BLaER1 treated with 17β-estradiol and CSF1 and Interleukin-3, amounts not matched to agents 10 nM and 100 nM (cell line): ENCODE measurements around the gene CGB7.

Experiments used
- H3K27ac ChIP-seq, 11 experiments: shearing (Covaris generic); formaldehyde crosslinking; 2 replicates each; pipeline ENCODE4 v1.8.1; 2022
- H3K27me3 ChIP-seq, 11 experiments: shearing (Covaris generic); formaldehyde crosslinking; 2 replicates each; pipeline ENCODE4 v1.8.1; 2022
- H3K36me3 ChIP-seq, 11 experiments: shearing (Covaris generic); formaldehyde crosslinking; 2 replicates each; pipeline ENCODE4 v1.8.1; 2022
- H3K4me1 ChIP-seq, 10 experiments: shearing (Covaris generic); formaldehyde crosslinking; 2 replicates each; pipeline ENCODE4 v1.8.1; 2022
- H3K4me2 ChIP-seq, 11 experiments: shearing (Covaris generic); formaldehyde crosslinking; 2 replicates each; pipeline ENCODE4 v1.8.1; 2022
- H3K4me3 ChIP-seq, 10 experiments: shearing (Covaris generic); formaldehyde crosslinking; 2 replicates each; pipeline ENCODE4 v1.8.1; 2022
- H3K9ac ChIP-seq, 11 experiments: shearing (Covaris generic); formaldehyde crosslinking; 2 replicates each; pipeline ENCODE4 v1.8.1; 2022
- H3K9me3 ChIP-seq, 11 experiments: shearing (Covaris generic); formaldehyde crosslinking; replicated peaks in 1 of 11; 2 replicates each; pipeline ENCODE4 v1.8.1; 2022
- H4K20me1 ChIP-seq, 11 experiments: shearing (Covaris generic); formaldehyde crosslinking; 2 replicates each; pipeline ENCODE4 v1.8.1; 2022
- Cebpa-rat ChIP-seq, 11 experiments: shearing (Covaris generic); IDR thresholded peaks; 2 replicates each; pipeline ENCODE4 v1.8.1; 2022

The CGB7 gene

GRCh38 chr19:49097453-49098288, 40.1 kb upstream of the CGB7 start:
- Histone ChIP-seq H3K4me3 (no peak overlapping the region; a peak in 1 of 20 replicates), H3K9ac (peak overlapping the region in 8 of 11 experiments; percentile 11 to 63 (median 36); a peak in 11 of 22 replicates), H3K9me3 (no peaks in the 10 kb centered on the region), H3K4me2 (peak overlapping the region in 6 of 11 experiments; percentile 22 to 59 (median 47); a peak in 11 of 22 replicates), H3K36me3 (peaks cover 90 to 94% (median 92%) of the 10 kb centered on the region in 11 experiments), H3K27ac (peak overlapping the region in 8 of 11 experiments; percentile 4 to 59 (median 42); a peak in 12 of 22 replicates), H4K20me1 (peaks cover 77 to 95% (median 93%) of the 10 kb centered on the region in 11 experiments), H3K27me3 (no peaks in the 10 kb centered on the region), H3K4me1 (peaks cover 12 to 63% (median 48%) of the 10 kb centered on the region in 10 experiments)
- no peak for TF ChIP-seq Cebpa-rat (IDR thresholded peaks at IDR 0.05)

GRCh38 chr19:49094505-49095482, 37.2 kb upstream of the CGB7 start:
- H4K20me1 ChIP-seq, result peaks cover 93 to 100% (median 100%) of the 10 kb centered on the region in 11 experiments
- H3K4me3 ChIP-seq, result no peak overlapping the region
- 0 out of 22 replicates have a peak overlapping the region, but pooled peaks of 1 of the 11 experiments have one; percentile 18 for H3K27ac ChIP-seq
- peaks cover 0 to 40% (median 23%) of the 10 kb centered on the region in 10 experiments; a peak in 14 of 20 replicates for H3K4me1 ChIP-seq
- TF ChIP-seq Cebpa-rat (IDR thresholded peaks at IDR 0.05), result no peak
- no peak overlapping the region for H3K4me2 ChIP-seq
- peaks cover 97 to 100% (median 98%) of the 10 kb centered on the region in 11 experiments for H3K36me3 ChIP-seq
- no peaks in the 10 kb centered on the region for H3K9me3 ChIP-seq
- H3K27me3 ChIP-seq, result no peaks in the 10 kb centered on the region
- H3K9ac ChIP-seq, result peak overlapping the region in 4 of 11 experiments; percentile 8 to 41 (median 23); a peak in 5 of 22 replicates

GRCh38 chr19:49092686-49093085, 35.1 kb upstream of the CGB7 start:
- peaks cover 92 to 100% (median 100%) of the 10 kb centered on the region in 11 experiments for H3K36me3 ChIP-seq

GRCh38 chr19:49091391-49092038, 34.0 kb upstream of the CGB7 start:
- Histone ChIP-seq H4K20me1 (peaks cover 98 to 100% (median 100%) of the 10 kb centered on the region in 11 experiments), H3K36me3 (peaks cover 86 to 100% (median 100%) of the 10 kb centered on the region in 11 experiments), H3K9me3 (no peaks in the 10 kb centered on the region), H3K27ac (no peak overlapping the region), H3K4me2 (no peak overlapping the region), H3K9ac (0 out of 22 replicates have a peak overlapping the region, but pooled peaks of 2 of the 11 experiments have one; percentile 14 to 31), H3K4me3 (no peak overlapping the region), H3K4me1 (peaks cover 13 to 34% (median 23%) of the 10 kb centered on the region in 10 experiments), H3K27me3 (no peaks in the 10 kb centered on the region)
- TF ChIP-seq Cebpa-rat (IDR thresholded peaks at IDR 0.05), result no peak

More at GRCh38 chr19:49092686-49093085, 35.1 kb upstream of the CGB7 start:
- no peak overlapping the region for H3K4me3 ChIP-seq
- no peak overlapping the region for H3K27ac ChIP-seq
- no peaks in the 10 kb centered on the region for H3K9me3 ChIP-seq
- H3K27me3 ChIP-seq, result no peaks in the 10 kb centered on the region
- peaks cover 2 to 31% (median 17%) of the 10 kb centered on the region in 10 experiments for H3K4me1 ChIP-seq
- no peak for TF ChIP-seq Cebpa-rat (IDR thresholded peaks at IDR 0.05)
- H4K20me1 ChIP-seq, result peaks cover 97 to 100% (median 100%) of the 10 kb centered on the region in 11 experiments
- no peak overlapping the region for H3K4me2 ChIP-seq
- no peak overlapping the region for H3K9ac ChIP-seq

- Histone ChIP-seq H3K36me3 (peaks cover 34 to 53% (median 51%) of the 10 kb centered on the region in 11 experiments), H3K9me3 (peaks cover 0 to 8% (median 0%) of the 10 kb centered on the region in 11 experiments; a peak in 2 of 22 replicates), H4K20me1 (peaks cover 55 to 60% (median 58%) of the 10 kb centered on the region in 11 experiments), H3K4me2 (peak overlapping the region; percentile 89 to 99 (median 97)), H3K9ac (peak overlapping the region; percentile 90 to 98 (median 95)), H3K27me3 (no peaks in the 10 kb centered on the region), H3K4me1 (peaks cover 22 to 38% (median 31%) of the 10 kb centered on the region in 10 experiments), H3K4me3 (peak overlapping the region; percentile 73 to 95 (median 82)), H3K27ac (peak overlapping the region; percentile 82 to 97 (median 94); a peak in 21 of 22 replicates)
- no peak for TF ChIP-seq Cebpa-rat (IDR thresholded peaks at IDR 0.05)
These were observed 28.7 kb upstream of the CGB7 start for GRCh38 chr19:49086296-49086695.

- Histone ChIP-seq H3K4me2 (peak overlapping the region; percentile 89 to 99 (median 97)), H3K36me3 (peaks cover 29 to 49% (median 46%) of the 10 kb centered on the region in 11 experiments), H3K27ac (peak overlapping the region; percentile 82 to 97 (median 94)), H3K9me3 (peaks cover 0 to 8% (median 0%) of the 10 kb centered on the region in 11 experiments; a peak in 2 of 22 replicates), H3K9ac (peak overlapping the region; percentile 90 to 98 (median 95)), H4K20me1 (peaks cover 50 to 55% (median 53%) of the 10 kb centered on the region in 11 experiments), H3K4me1 (peaks cover 22 to 38% (median 31%) of the 10 kb centered on the region in 10 experiments), H3K4me3 (peak overlapping the region; percentile 73 to 95 (median 82)), H3K27me3 (no peaks in the 10 kb centered on the region)
- TF ChIP-seq Cebpa-rat (IDR thresholded peaks at IDR 0.05), result no peak
These were observed 28.3 kb upstream of the CGB7 start for GRCh38 chr19:49085868-49086232.

GRCh38 chr19:49085020-49085867, 27.7 kb upstream of the CGB7 start, which contains the start of gene SNRNP70:
SNRNP70 (plus strand) TSS chr19:49085451; CDS start chr19:49086415, 964 bp downstream.
- Histone ChIP-seq H3K4me2 (peak within 1 kb of the TSS; percentile 89 to 99 (median 97)), H3K36me3 (peaks cover 23 to 42% (median 40%) of the 10 kb centered on the region in 11 experiments), H3K9me3 (peaks cover 0 to 8% (median 0%) of the 10 kb centered on the region in 11 experiments; a peak in 2 of 22 replicates), H3K27ac (peak within 1 kb of the TSS; percentile 82 to 97 (median 94)), H4K20me1 (peaks cover 44 to 49% (median 47%) of the 10 kb centered on the region in 11 experiments), H3K9ac (peak within 1 kb of the TSS; percentile 90 to 98 (median 95)), H3K4me3 (peak within 1 kb of the TSS; percentile 73 to 95 (median 82)), H3K4me1 (peaks cover 22 to 38% (median 31%) of the 10 kb centered on the region in 10 experiments), H3K27me3 (no peaks in the 10 kb centered on the region)
- no peak for TF ChIP-seq Cebpa-rat (IDR thresholded peaks at IDR 0.05)
